GM18868 (cell line): ENCODE measurements around the gene PTPRD.

Experiments
- ATAC-seq: cut with Tn5 transposase; IDR thresholded peaks from one replicate; pipeline ENCODE4 v1.9.1; 2021; ENCODE audit warnings: mild to moderate bottlenecking, moderate library complexity; ENCODE audit not compliant: unreplicated experiment

Gene PTPRD

DNA sequence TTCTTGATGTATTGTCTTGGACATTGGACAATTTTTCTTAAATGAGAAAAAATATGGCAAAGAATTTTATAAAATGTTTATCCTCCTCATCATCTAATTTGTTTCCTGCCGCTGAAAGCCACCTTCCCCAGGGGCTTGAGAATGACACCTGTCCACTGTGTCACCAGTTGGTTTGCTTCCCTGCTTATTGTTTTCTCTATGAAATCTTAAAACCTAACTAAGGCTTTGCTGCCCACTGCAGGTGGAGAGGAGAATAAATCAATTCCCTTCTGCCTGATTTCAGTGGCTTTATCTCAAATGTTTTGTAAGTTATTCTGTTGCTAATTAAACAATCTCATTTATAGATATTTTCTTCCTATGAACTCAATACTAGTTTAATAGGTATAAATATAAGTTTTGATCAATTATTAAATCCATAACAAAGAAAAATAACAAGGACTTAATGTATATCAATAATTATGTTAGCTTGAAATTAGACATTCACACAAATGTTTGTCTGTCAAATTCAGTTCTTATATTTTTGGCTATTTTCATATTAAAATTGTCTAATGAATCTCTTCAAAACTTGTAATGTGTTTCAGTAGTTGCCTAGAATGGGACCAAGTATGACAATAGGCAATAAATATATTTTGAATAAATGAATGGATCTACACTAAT lies 822.5 kb downstream of the PTPRD start:
- peak; percentile 85 for ATAC-seq

- ATAC-seq: no peak
These were observed 829.1 kb downstream of the PTPRD start for GRCh38 chr9:9783711-9784110.

GRCh38 chr9:9783211-9783610 lies 829.6 kb downstream of the PTPRD start:
- ATAC-seq: no peak

GRCh38 chr9:9778293-9778692 lies 834.5 kb downstream of the PTPRD start:
- no peak for ATAC-seq

GRCh38 chr9:9774471-9774870 lies 838.3 kb downstream of the PTPRD start:
- ATAC-seq: no peak

- no peak for ATAC-seq
These were observed 841.5 kb downstream of the PTPRD start for GRCh38 chr9:9771314-9771713.

DNA sequence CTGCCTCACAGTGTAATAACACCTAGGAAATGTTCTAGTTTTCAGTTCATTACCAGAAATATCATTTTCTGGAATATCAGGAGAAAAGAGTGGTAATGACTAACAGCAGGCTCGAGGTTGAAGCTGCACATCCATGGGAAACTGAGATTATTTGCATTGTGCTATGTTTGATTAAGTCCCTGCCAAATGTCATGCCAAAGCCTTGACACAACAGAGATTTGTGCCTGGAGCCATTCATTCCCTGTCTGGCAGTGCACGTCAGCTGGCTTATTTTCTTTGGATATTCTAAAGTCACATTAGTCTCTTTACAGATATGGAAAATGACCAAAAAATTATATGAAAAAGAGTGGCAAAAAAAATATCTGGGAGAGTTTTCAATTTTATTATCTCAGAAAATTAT lies 848.0 kb downstream of the PTPRD start:
- ATAC-seq: no peak

- no peak for ATAC-seq
These were observed 858.6 kb downstream of the PTPRD start for GRCh38 chr9:9754186-9754585.

GRCh38 chr9:9753266-9753665 lies 859.5 kb downstream of the PTPRD start:
- no peak for ATAC-seq

- ATAC-seq: no peak
These were observed 860.1 kb downstream of the PTPRD start for GRCh38 chr9:9752722-9753121.

DNA sequence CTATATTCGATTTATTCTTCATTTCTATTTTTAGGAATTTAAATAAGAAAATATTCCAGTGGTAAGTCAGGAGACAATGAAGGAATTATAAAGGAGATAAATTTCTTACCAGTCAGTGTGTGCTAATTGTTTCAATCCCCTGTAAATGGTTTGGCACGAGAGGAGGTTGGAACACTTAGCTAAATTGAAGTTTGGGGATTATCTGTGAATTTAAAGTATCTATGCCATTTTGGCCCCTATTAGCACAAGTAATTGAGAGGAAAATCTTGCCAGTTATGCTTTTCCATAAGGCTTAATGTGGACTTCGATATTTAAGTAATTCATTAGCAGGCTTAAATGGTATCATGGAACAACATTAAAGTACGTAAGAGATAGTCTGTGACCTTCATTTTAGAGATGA lies 860.8 kb downstream of the PTPRD start:
- ATAC-seq: no peak

DNA sequence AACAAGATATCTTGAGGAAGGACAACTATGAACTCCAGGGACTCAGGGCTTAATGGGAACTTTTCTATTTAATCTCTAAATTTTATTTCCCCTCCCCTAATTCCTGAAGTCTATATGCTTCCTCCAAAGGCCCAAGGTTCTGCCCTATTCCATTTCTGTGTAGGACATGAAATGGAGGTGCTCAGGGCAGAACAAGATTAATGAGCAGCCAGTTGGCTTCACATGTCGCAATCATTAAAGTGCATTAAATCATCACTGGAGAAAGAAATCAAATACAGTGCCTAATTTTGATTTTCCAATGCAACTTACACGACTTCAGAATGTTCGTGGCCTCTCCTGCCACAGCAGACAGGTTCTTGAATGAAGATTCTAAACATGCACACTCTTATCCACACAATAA lies 862.1 kb downstream of the PTPRD start:
- ATAC-seq: no peak

DNA sequence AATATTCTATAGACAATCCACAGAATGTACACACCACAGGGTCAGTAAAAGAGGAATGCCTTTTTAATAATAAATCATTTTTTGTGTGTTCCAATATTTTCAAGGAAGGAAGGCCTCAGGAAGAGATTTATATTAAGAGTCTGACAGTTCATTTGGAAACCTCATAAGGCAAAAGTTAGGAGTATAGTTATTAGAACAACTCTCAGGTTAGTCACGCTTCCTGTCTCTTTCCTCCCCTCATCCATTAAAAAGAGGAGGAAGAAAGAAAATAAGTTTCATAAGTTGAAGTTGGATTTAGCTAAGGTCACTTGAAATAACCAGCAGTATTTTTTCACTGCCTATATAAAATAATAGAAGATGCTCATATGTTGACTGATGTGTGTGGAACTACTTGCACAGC lies 863.2 kb downstream of the PTPRD start:
- ATAC-seq: no peak

DNA sequence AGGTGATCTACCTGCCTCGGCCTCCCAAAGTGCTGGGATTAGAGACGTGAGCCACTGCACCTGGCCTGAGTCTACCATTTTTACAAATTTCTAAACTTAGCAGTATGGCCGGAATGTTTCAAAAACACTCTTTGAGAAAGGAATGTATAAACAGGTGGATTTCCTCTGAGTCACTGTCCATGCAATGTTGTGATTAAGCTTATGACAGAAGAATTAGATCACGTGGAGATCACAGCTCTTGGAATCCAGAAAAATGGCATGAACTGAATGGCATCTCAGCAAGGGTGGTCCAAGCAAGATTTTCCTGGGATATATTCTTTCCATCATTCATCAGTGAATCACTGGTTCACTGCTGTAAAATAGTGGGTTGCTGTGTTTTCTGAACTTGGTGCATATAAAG lies 865.0 kb downstream of the PTPRD start:
- no peak for ATAC-seq

- no peak for ATAC-seq
These were observed 866.0 kb downstream of the PTPRD start for GRCh38 chr9:9746826-9747225.

DNA sequence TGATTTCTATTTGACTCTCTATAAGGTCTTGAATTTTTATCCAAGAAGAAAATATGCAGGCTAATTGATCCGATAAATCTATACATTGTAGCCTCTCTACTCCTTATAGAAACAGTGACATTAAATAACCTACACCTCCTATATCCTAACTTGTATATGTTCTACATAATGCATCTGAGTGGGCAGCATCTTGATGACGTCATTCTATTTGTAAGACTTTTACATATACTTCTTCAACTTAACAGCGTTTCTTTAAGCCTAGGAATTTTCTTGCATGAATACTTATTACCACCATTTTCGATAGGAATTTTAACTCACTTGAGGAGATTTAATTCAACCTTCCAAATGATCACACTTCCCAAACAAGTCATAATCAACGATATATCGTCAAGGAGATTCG lies 869.0 kb downstream of the PTPRD start:
- ATAC-seq: no peak

DNA sequence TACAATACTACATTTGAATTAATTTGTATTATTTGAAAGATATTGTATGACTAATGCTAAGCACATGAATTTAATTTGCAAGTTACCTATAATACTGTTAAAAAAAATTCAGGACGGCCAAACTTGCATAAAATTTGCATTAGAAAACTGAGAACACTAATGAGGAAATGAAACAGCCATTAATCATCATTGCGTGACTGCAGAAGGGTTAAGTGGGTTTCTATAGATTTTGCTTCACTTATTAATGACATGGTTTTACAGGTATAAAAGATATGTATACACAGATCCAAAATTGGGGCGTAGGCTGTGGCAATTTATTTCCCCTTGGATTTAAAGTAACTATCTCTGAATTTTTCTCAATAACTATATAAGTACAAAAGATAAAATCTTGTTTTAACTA lies 882.6 kb downstream of the PTPRD start:
- peak; percentile 35 for ATAC-seq

DNA sequence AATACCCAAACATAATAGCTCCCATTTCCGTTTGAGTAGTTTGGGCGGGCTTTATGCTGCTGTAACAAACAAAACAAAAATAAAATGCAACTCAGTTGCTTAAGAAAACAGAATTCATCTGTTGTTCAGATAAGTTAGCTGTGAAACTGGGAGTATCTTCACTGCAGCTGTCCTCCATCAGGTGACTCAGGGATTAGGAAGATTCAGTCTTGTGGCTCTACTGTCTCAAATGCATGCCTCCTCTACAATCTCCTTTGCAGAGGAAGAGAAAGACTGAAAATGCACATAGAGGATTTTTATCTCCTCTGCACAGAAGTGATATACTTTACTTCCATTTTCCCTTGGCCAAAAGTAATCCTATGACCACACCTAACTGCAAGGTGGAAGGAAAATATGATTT lies 883.7 kb downstream of the PTPRD start:
- ATAC-seq: no peak

DNA sequence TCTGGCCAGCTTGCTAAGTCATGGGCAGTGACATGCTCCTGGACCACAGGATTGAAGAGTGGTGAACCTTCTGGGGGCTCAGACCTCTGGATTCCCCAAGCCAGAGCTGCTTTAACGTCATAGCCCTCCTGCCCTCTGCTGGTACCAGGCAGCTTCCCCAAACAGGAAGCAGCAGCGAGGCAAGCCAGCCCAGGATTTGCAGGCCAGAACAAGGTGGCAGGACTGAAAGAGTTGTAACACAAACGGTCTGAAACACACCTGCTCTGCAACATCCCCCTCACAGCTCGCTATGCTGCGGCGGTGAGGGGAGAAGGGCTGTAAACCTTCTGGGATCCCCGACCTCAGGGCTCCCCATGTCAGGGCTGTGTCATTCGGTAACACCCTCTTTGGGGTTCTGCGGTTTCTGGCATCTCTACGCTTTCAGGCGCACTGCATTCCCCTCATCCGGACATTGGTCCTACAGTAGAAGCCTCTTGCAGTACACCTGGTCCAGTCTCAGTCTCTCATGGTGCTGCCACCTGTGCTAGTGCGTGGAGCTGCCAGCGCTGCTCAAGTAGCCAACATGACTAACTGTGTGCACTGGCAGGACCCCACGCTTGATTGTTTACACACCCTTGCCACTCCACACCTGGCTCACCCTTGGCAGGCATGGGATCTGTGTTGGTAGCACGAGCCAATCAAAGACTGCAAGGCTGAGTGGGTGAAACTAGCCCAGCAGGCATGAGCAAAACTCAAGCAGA lies 893.3 kb downstream of the PTPRD start:
- ATAC-seq: no peak

- no peak for ATAC-seq
These were observed 894.1 kb downstream of the PTPRD start for GRCh38 chr9:9718691-9719090.

DNA sequence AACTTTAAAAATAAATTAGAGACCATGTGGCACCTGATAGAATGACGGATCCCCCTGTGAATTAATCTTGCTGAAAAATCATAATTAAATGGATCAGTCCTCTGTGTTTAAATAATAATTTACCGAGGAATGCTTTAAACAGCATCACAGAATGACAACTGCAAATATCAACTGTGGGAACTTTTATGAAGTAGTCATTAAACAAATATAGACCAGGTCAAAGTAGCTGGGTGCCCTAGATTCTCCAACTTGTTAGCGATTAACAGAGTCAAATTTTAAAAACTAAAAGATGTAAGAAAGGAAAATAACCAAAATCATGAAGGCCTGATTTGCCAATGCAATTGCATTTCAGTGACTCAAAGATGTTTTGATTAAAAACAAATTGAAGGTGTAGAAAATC lies 933.4 kb downstream of the PTPRD start:
- no peak for ATAC-seq

- no peak for ATAC-seq
These were observed 938.3 kb downstream of the PTPRD start for GRCh38 chr9:9674461-9674860.

DNA sequence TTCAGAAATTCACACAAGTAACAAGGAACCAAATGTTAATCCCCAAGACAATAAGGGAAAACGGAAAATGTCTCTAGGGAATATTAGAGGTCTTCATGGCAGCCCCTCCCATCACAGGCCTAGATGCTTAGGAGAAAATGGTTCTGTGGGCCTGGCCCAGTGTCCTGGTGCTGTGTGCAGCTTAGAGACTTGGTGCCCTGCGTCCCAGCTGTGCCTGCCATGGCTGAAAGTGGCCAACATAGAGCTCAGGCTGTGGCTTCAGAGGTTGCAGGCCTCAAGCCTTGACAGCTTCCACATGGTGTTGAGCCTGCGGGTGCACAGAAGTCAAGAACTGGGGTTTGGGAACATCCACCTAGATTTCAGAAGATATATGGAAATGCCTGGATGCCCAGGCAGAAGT lies 942.3 kb downstream of the PTPRD start:
- no peak for ATAC-seq
